ENCODE data around the gene RIMKLA. TPM values are rescaled to one million over a fixed set of nuclear protein-coding genes. Genes with fewer than 3 reads are reported as not detected.

The RIMKLA gene
- total and polyA plus RNA-seq, 2 donors (not counting 3 experiments of a cell fraction or from before 2014, with no cell fraction given), result 0.01 TPM; not detected in 1

GRCh38 chr1:42427240-42427639, 46.6 kb downstream of the RIMKLA start:
- Histone ChIP-seq H3K4me2 (ENCODE audit: insufficient read depth, low read length) (peak overlapping the region; percentile 39), H3K9ac (replicated peaks; ENCODE audit: extremely low read depth, insufficient read depth, low read length) (no peak overlapping the region), H3K36me3 (ENCODE audit: control insufficient read depth in 2 of 2, extremely low read depth in 1 of 2, insufficient read depth in 2 of 2, low read length in 2 of 2) (no peaks in the 10 kb centered on the region), H3K4me3 (replicated peaks in 1 of 3; ENCODE audit: insufficient read depth in 1 of 3, low read depth in 1 of 3, low read length in 3 of 3) (no peak overlapping the region), H2AFZ (ENCODE audit: low read depth, low read length) (no peak overlapping the region), H3K27ac (ENCODE audit: insufficient read depth, low read depth, low read length) (peak overlapping the region; percentile 57), H3K27me3 (ENCODE audit: control insufficient read depth in 2 of 2, insufficient read depth in 2 of 2, low read length in 2 of 2) (no peaks in the 10 kb centered on the region), H3K4me1 (ENCODE audit: control insufficient read depth, extremely low read depth, insufficient read depth, low read length) (peaks cover 12% of the 10 kb centered on the region), H3K79me2 (ENCODE audit: control insufficient read depth, insufficient read depth, low read length) (no peaks in the 10 kb centered on the region), H4K20me1 (replicated peaks; ENCODE audit: control insufficient read depth, extremely low read depth, insufficient read depth, low read length) (no peaks in the 10 kb centered on the region), H3K9me1 (replicated peaks; ENCODE audit: control insufficient read depth, extremely low read depth, insufficient read depth, low read length) (no peaks in the 10 kb centered on the region), H3K9me3 (replicated peaks; ENCODE audit: control insufficient read depth, insufficient read depth, low read length) (no peaks in the 10 kb centered on the region)
- FAIRE-seq (peak; percentile 90), DNase-seq (ENCODE audit: low read depth, low spot score) (peak; percentile 80)
- no TSS peak for BruUV-seq (replicated peaks)
- TF ChIP-seq, protein P1, sequence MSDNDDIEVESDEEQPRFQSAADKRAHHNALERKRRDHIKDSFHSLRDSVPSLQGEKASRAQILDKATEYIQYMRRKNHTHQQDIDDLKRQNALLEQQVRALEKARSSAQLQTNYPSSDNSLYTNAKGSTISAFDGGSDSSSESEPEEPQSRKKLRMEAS (IDR thresholded peaks at IDR 0.05; ENCODE audit: insufficient read depth, insufficient read length), result no peak
- no peak for TF ChIP-seq CTCF (IDR thresholded peaks at IDR 0.05; ENCODE audit: extremely low read depth in 1 of 2, insufficient read depth in 1 of 2, low read depth in 1 of 2, low read length in 2 of 2)
- peak; percentile 85 for TF ChIP-seq FOS (IDR thresholded peaks at IDR 0.05; ENCODE audit: borderline replicate concordance, insufficient read depth, low read length)
- no peak for TF ChIP-seq EZH2 (IDR thresholded peaks at IDR 0.05; ENCODE audit: borderline replicate concordance, low read depth, low read length, severe bottlenecking)
- peak; percentile 88 for TF ChIP-seq JUN (IDR thresholded peaks at IDR 0.05; ENCODE audit: borderline replicate concordance, insufficient read depth, insufficient read length, low read depth)
- TF ChIP-seq MYC (IDR thresholded peaks at IDR 0.05; ENCODE audit: low read depth, low read length), result no peak
- TF ChIP-seq GATA2 (IDR thresholded peaks at IDR 0.05; ENCODE audit: insufficient read depth, insufficient read length, low read depth, low read length), result peak; percentile 75
- peak; percentile 66 for TF ChIP-seq POLR2AphosphoS5 (IDR thresholded peaks at IDR 0.05; ENCODE audit: insufficient read depth, low read depth, low read length)
- TF ChIP-seq POLR2A (IDR thresholded peaks at IDR 0.05; ENCODE audit: low read depth, low read length), result no peak
- intact Hi-C loops (cut with micrococcal nuclease), result loop anchor here (1.0 to 2.0 kb wide), 2 partner anchors 13 to 30 kb away; partner anchors contain the start of genes PPCS and ZMYND12
- dilution Hi-C loops (cut with MboI; ENCODE audit: extremely low pct_ligation_motif_present, low sequenced_read_pairs), result no loop called here
- POLR2A ChIA-PET, result no interaction called here
- CTCF ChIA-PET, result interaction anchor here (0.8 to 1.4 kb wide), 5 partner anchors 9 to 253 kb away, joined by 3 to 5 read pairs (median 4); partner anchors contain the start of genes CCDC30 and PPCS
